GM06990 (cell line): ENCODE measurements around the gene TPH2.

Source experiments
- DNase-seq: peaks from one replicate; pipeline ENCODE4 v3.0.0-alpha.2; 2011; ENCODE audit not compliant: insufficient read length; ENCODE audit errors: extremely low read depth
- H3K27me3 ChIP-seq: replicated peaks from 2 replicates; pipeline ENCODE4 v1.6.0; 2011; ENCODE audit warnings: low read length; ENCODE audit not compliant: control insufficient read depth, insufficient read depth
- H3K36me3 ChIP-seq: 2 replicates; pipeline ENCODE4 v1.5.1; 2011; ENCODE audit warnings: low read length; ENCODE audit not compliant: control insufficient read depth, insufficient read depth
- H3K4me3 ChIP-seq: replicated peaks from 2 replicates; pipeline ENCODE4 v1.5.1; 2011; ENCODE audit warnings: low read depth, mild to moderate bottlenecking, control low read depth, low read length
- CTCF ChIP-seq: IDR thresholded peaks from 2 replicates; pipeline ENCODE4 v1.5.1; 2011; ENCODE audit warnings: low read length, control low read depth, mild to moderate bottlenecking, inconsistent platforms; ENCODE audit not compliant: insufficient read depth, poor library complexity, severe bottlenecking

TPH2 gene

GRCh38 chr12:71938728-71939385, at the start of gene TPH2:
TPH2 (plus strand) TSS chr12:71938845; CDS start chr12:71938987, 142 bp downstream.
- peak; percentile 55 for TF ChIP-seq CTCF
- peak; percentile 31 for DNase-seq
- Histone ChIP-seq H3K4me3 (no peak within 1 kb of the TSS), H3K27me3 (no peaks in the 10 kb centered on the region), H3K36me3 (no peaks in the 10 kb centered on the region)

GRCh38 chr12:71890475-71890874, 48.2 kb upstream of the TPH2 start:
- no peak for DNase-seq
- TF ChIP-seq CTCF, result no peak
- Histone ChIP-seq H3K27me3 (no peaks in the 10 kb centered on the region), H3K36me3 (no peaks in the 10 kb centered on the region), H3K4me3 (no peak overlapping the region)

GRCh38 chr12:71892059-71892458, 46.6 kb upstream of the TPH2 start:
- H3K4me3 ChIP-seq, result no peak overlapping the region
- DNase-seq, result no peak
- no peak for TF ChIP-seq CTCF
- no peaks in the 10 kb centered on the region for H3K36me3 ChIP-seq
- no peaks in the 10 kb centered on the region for H3K27me3 ChIP-seq

GRCh38 chr12:71896205-71896882, 42.3 kb upstream of the TPH2 start:
- Histone ChIP-seq H3K4me3 (no peak overlapping the region), H3K27me3 (no peaks in the 10 kb centered on the region), H3K36me3 (no peaks in the 10 kb centered on the region)
- DNase-seq, result no peak
- no peak for TF ChIP-seq CTCF

- DNase-seq, result no peak
- Histone ChIP-seq H3K27me3 (no peaks in the 10 kb centered on the region), H3K36me3 (no peaks in the 10 kb centered on the region), H3K4me3 (no peak overlapping the region)
- no peak for TF ChIP-seq CTCF
Observed at GRCh38 chr12:71900091-71900490, 38.6 kb upstream of the TPH2 start.

GRCh38 chr12:71904629-71905028, 34.0 kb upstream of the TPH2 start:
- H3K36me3 ChIP-seq, result no peaks in the 10 kb centered on the region; the same call in 1 of the 2 replicates
- no peak overlapping the region for H3K4me3 ChIP-seq
- DNase-seq, result no peak
- no peak for TF ChIP-seq CTCF
- no peaks in the 10 kb centered on the region for H3K27me3 ChIP-seq
